Kidney glomerular epithelial cell (primary cell): ENCODE data around the gene DCDC2.
"Not testable (repeated sequence)": the region's sequence is repeated elsewhere in the genome, so short reads cannot be mapped to it uniquely, and the experiment has no call there.

Experiments used
- DNase-seq: peaks from one replicate; lab custom pipeline; 2025; lab: John Stamatoyannopoulos, UW

DCDC2 gene

GRCh38 chr6:24147511-24148153 lies 210.2 kb downstream of the DCDC2 start:
- no peak for DNase-seq

- no peak for DNase-seq
Observed at GRCh38 chr6:24146871-24147270, 211.0 kb downstream of the DCDC2 start.

GRCh38 chr6:24145690-24146131 lies 212.1 kb downstream of the DCDC2 start:
- DNase-seq: no peak

- not testable (repeated sequence) for DNase-seq
Observed at GRCh38 chr6:24142733-24143132, 215.1 kb downstream of the DCDC2 start.

- DNase-seq: no peak
Observed at GRCh38 chr6:24140591-24140990, 217.3 kb downstream of the DCDC2 start.

- no peak for DNase-seq
Observed at GRCh38 chr6:24139639-24140038, 218.2 kb downstream of the DCDC2 start.

- no peak for DNase-seq
Observed at GRCh38 chr6:24139080-24139479, 218.8 kb downstream of the DCDC2 start.

- DNase-seq: no peak
Observed at GRCh38 chr6:24131751-24132150, 226.1 kb downstream of the DCDC2 start.

- no peak for DNase-seq
Observed at GRCh38 chr6:24127316-24127715, 230.5 kb downstream of the DCDC2 start.

- peak; percentile 53 for DNase-seq
Observed at GRCh38 chr6:24126586-24127192, 231.2 kb downstream of the DCDC2 start.

GRCh38 chr6:24125980-24126379 lies 231.9 kb downstream of the DCDC2 start, which contains the start of gene NRSN1:
TSS of gene NRSN1 (plus strand) at chr6:24126215. CDS start at chr6:24134328, 8,113 bp downstream.
- no peak for DNase-seq

- no peak for DNase-seq
Observed at GRCh38 chr6:24122139-24122538, 235.7 kb downstream of the DCDC2 start.
